A549 (cell line): ENCODE data around the gene HBA1. TPM values are rescaled to one million over a fixed set of nuclear protein-coding genes. Genes with fewer than 3 reads are reported as not detected.
A peak's percentile ranks its signal among the peaks of the same experiment; 100 is the strongest.

Experiments used
- ATAC-seq, 2 experiments: fragments of 200-7000 bp in 1 of 2; fragments of >200 bp in 1 of 2; cut with Nextera tagmentation in 1 of 2; cut with Tn5 transposase in 1 of 2; 3 replicates each; pipeline versions ENCODE4 v1.8.0 to v1.9.1; 2018 to 2020; ENCODE audit warnings: mild to moderate bottlenecking in 1 of 2, moderate library complexity in 1 of 2
- CTCF ChIA-PET: fragments of 300-600 bp; sonication (Branson Sonifier 250); formaldehyde crosslinking; extraction: SDS; loops from one replicate; lab custom pipeline; 2021; ENCODE audit warnings: antibody characterized with exemption, inconsistent platforms; lab: Yijun Ruan, JAX
- POLR2A ChIA-PET: fragments of 350-600 bp; formaldehyde crosslinking; extraction: SDS; loops from one replicate; lab custom pipeline; 2021; ENCODE audit warnings: antibody characterized with exemption, inconsistent platforms; lab: Yijun Ruan, JAX
- DNase-seq, 2 experiments: peaks; one replicate each; pipeline versions ENCODE4 v3.0.0 to v3.0.0-alpha.2; 2011 to 2016; ENCODE audit warnings: low read depth in 1 of 2, low spot score in 1 of 2
- FAIRE-seq: peaks from 2 replicates; lab custom pipeline; 2011; peaks lifted over from hg19 to GRCh38; lab: Jason Lieb, UNC
- H3K27ac ChIP-seq, 2 experiments: fragments of >200 bp; sonication (Bioruptor Twin); formaldehyde crosslinking; 3 replicates each; pipeline ENCODE4 v1.5.1; 2016 to 2017
- H3K4me1 ChIP-seq: fragments of >200 bp; sonication (Bioruptor Twin); formaldehyde crosslinking; 3 replicates; pipeline ENCODE4 v1.6.1; 2016
- H3K4me2 ChIP-seq: fragments of >200 bp; sonication (Bioruptor Twin); formaldehyde crosslinking; 3 replicates; pipeline ENCODE4 v1.6.1; 2016
- H3K4me3 ChIP-seq: fragments of >200 bp; sonication (Bioruptor Twin); formaldehyde crosslinking; 3 replicates; pipeline ENCODE4 v1.5.1; 2016
- H3K9me3 ChIP-seq: fragments of >200 bp; sonication (Bioruptor Twin); formaldehyde crosslinking; 3 replicates; pipeline ENCODE4 v1.6.1; 2016
- BHLHE40 ChIP-seq: IDR thresholded peaks from 2 replicates; pipeline ENCODE4 v1.6.1; 2012; ENCODE audit warnings: low read depth, low read length, inconsistent platforms
- CBX2 ChIP-seq: fragments of 200-600 bp; sonication (generic); IDR thresholded peaks from 2 replicates; pipeline ENCODE4 v1.6.1; 2016; ENCODE audit warnings: low read depth, mild to moderate bottlenecking, borderline replicate concordance
- CHD4 ChIP-seq: fragments of 200-600 bp; sonication (generic); IDR thresholded peaks from 2 replicates; pipeline ENCODE4 v1.6.1; 2016; ENCODE audit warnings: antibody characterized with exemption, mild to moderate bottlenecking, borderline replicate concordance
- EHF ChIP-seq: fragments of 250-450 bp; sonication (Bioruptor Pico); IDR thresholded peaks from 2 replicates; pipeline ENCODE4 v1.5.0; 2020; ENCODE audit warnings: mild to moderate bottlenecking
- ELK1 ChIP-seq: fragments of 150-350 bp; IDR thresholded peaks from 2 replicates; pipeline ENCODE4 v1.6.1; 2014; ENCODE audit warnings: low read depth, mild to moderate bottlenecking, low read length
- EP300 ChIP-seq, 2 experiments: fragments of >200 bp; sonication (Bioruptor Twin); formaldehyde crosslinking; IDR thresholded peaks; 2 replicates in 1 of 2; 3 replicates in 1 of 2; pipeline ENCODE4 v1.6.1; 2016 to 2017
- HDAC2 ChIP-seq: fragments of 200-600 bp; sonication (generic); IDR thresholded peaks from 2 replicates; pipeline ENCODE4 v1.6.1; 2016
- HES2 ChIP-seq: fragments of >200 bp; sonication (Bioruptor Twin); formaldehyde crosslinking; IDR thresholded peaks from 2 replicates; pipeline ENCODE4 v1.6.1; 2016
- HEYL ChIP-seq: fragments of 250-450 bp; sonication (Bioruptor Pico); IDR thresholded peaks from 2 replicates; pipeline ENCODE4 v1.8.0; 2021; ENCODE audit warnings: mild to moderate bottlenecking, moderate library complexity
- HOXA7 ChIP-seq: fragments of 250-450 bp; sonication (Bioruptor Pico); IDR thresholded peaks from 2 replicates; pipeline ENCODE4 v1.5.0; 2020; ENCODE audit warnings: mild to moderate bottlenecking, moderate library complexity
- HOXB5 ChIP-seq: fragments of 250-450 bp; sonication (Bioruptor Pico); IDR thresholded peaks from 2 replicates; pipeline ENCODE4 v1.5.0; 2020; ENCODE audit warnings: mild to moderate bottlenecking, moderate library complexity
- JUNB ChIP-seq: fragments of >200 bp; sonication (Bioruptor Twin); formaldehyde crosslinking; IDR thresholded peaks from 2 replicates; pipeline ENCODE4 v1.6.1; 2016
- MAX ChIP-seq: IDR thresholded peaks from 2 replicates; pipeline ENCODE4 v1.6.1; 2012
- NFE2L2 ChIP-seq: fragments of 150-350 bp; conservative IDR thresholded peaks from 2 replicates; pipeline ENCODE4 v1.6.1; 2014; ENCODE audit warnings: low read length
- RAD21 ChIP-seq, 2 experiments: fragments of >200 bp in 1 of 2; sonication (Bioruptor Twin) in 1 of 2; formaldehyde crosslinking in 1 of 2; IDR thresholded peaks in 1 of 2; conservative IDR thresholded peaks in 1 of 2; 2 replicates in 1 of 2; 3 replicates in 1 of 2; pipeline ENCODE4 v1.6.1; 2012 to 2018; ENCODE audit warnings: inconsistent platforms in 1 of 2
- RARB ChIP-seq: fragments of 250-450 bp; sonication (Bioruptor Pico); IDR thresholded peaks from 2 replicates; pipeline ENCODE4 v1.8.0; 2021; ENCODE audit warnings: mild to moderate bottlenecking, moderate library complexity
- RCOR1 ChIP-seq: fragments of 150-350 bp; IDR thresholded peaks from 2 replicates; pipeline ENCODE4 v1.6.1; 2014; ENCODE audit warnings: antibody characterized with exemption, low read length, low read depth
- REST ChIP-seq: fragments of 200-600 bp; sonication (generic); IDR thresholded peaks from 2 replicates; pipeline ENCODE4 v1.6.1; 2016; ENCODE audit warnings: antibody characterized with exemption, mild to moderate bottlenecking, moderate library complexity
- SMC3 ChIP-seq: fragments of >200 bp; sonication (Bioruptor Twin); formaldehyde crosslinking; IDR thresholded peaks from 3 replicates; pipeline ENCODE4 v1.6.1; 2018; ENCODE audit warnings: inconsistent platforms
- TFCP2L1 ChIP-seq: fragments of 250-450 bp; sonication (Bioruptor Pico); IDR thresholded peaks from 2 replicates; pipeline ENCODE4 v1.5.0; 2021; ENCODE audit warnings: mild to moderate bottlenecking
- TP53 ChIP-seq: fragments of 250-450 bp; sonication (Bioruptor Pico); IDR thresholded peaks from 2 replicates; pipeline ENCODE4 v1.5.0; 2021; ENCODE audit warnings: mild to moderate bottlenecking, moderate library complexity
- ZSCAN20 ChIP-seq: fragments of 250-450 bp; sonication (Bioruptor Pico); IDR thresholded peaks from 2 replicates; pipeline ENCODE4 v1.8.0; 2022; ENCODE audit warnings: mild to moderate bottlenecking, moderate library complexity
- WGBS: methylation state at CpG from one replicate; pipeline ENCODE4 v1.1.6; 2017; ENCODE audit errors: missing lambda C conversion rate; 5-methylcytosine and 5-hydroxymethylcytosine counted together
- polyA plus RNA-seq, 4 experiments: library from polyadenylated mRNA; depleted of rRNA in 3 of 4; stranded (reverse); fragments of >200 nt; fragmentation: RNase III in 1 of 4; extraction: RNeasy Plus Mini Kit Qiagen cat#74134 plus additional on column Dnase treatment in 1 of 4; gene quantifications; 2 replicates in 3 of 4; 3 replicates in 1 of 4; pipeline ENCODE4 v1.2.3, GENCODE V29; 2011 to 2017

HBA1 gene
- polyA plus RNA-seq, 2 of the 4 experiments (the other 2 are of a cell fraction): 0.58 TPM; not detected in 1

- H3K27ac ChIP-seq: no peak overlapping the region
- TF ChIP-seq TFCP2L1 (no peak), TP53 (CRISPR knock-in tag) (no peak), REST (no peak)
- TF ChIP-seq, all 56 proteins: peak for 0
- ATAC-seq (peak in 1 of 2 experiments; percentile 9; a peak in 1 of 6 replicates), FAIRE-seq (no peak), DNase-seq (no peak)
- H3K9me3 ChIP-seq: no peaks in the 10 kb centered on the region
- WGBS: 82% methylated on average over 7 of the region's 7 CpGs
- H3K4me2 ChIP-seq: no peak overlapping the region
- POLR2A ChIA-PET: interaction anchor here (0.7 kb wide), 1 partner anchor 50 kb away, joined by 7 read pairs; no protein-coding TSS in a partner anchor
- CTCF ChIA-PET: interaction anchor here (0.6 to 5.8 kb wide), 9 partner anchors 9 to 226 kb away, joined by 3 to 104 read pairs (median 37); partner anchors contain the start of gene HBM
- peaks cover 9% of the 10 kb centered on the region; the same call in 1 of the 3 replicates for H3K4me1 ChIP-seq
- no peak overlapping the region for H3K4me3 ChIP-seq
These were observed 6.5 kb downstream of the HBA1 start for GRCh38 chr16:183005-183404.

DNA sequence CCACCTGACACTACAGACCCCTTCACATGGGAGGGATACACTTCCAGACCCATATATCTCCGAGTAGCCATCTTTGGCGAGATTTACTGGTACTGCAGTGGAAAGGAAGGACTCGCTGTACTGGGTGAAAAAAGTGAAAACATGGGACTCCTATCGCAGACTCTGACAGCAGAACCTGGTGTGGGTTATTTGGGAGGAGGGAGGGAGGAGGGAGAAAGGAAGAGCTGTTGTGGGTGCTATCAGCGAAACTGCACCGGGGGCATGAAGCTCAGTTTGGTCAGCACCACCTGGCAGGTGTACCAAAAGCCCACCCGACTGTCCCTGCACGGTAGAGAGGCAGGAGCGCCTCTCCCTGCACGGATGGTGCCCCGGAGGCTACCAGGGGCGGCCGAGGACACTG, 8.7 kb downstream of the HBA1 start:
- Histone ChIP-seq H3K4me1 (peaks cover 9% of the 10 kb centered on the region; the same call in 1 of the 3 replicates), H3K9me3 (no peaks in the 10 kb centered on the region), H3K27ac (no peak overlapping the region), H3K4me3 (no peak overlapping the region), H3K4me2 (no peak overlapping the region)
- ChIA-PET CTCF (interaction anchor here (0.8 kb wide), 1 partner anchor 9 kb away, joined by 3 read pairs; no protein-coding TSS in a partner anchor), POLR2A (interaction anchor here (0.6 kb wide), 1 partner anchor 15 kb away, joined by 8 read pairs; no protein-coding TSS in a partner anchor)
- ATAC-seq: no peak
- TF ChIP-seq CHD4 (no peak), HDAC2 (no peak), HOXB5 (CRISPR knock-in tag) (no peak), EP300 (IDR thresholded peaks at IDR 0.05) (no peak), RCOR1 (no peak), NFE2L2 (no peak), EHF (no peak), BHLHE40 (no peak), MAX (no peak), TFCP2L1 (no peak), ZSCAN20 (no peak), SMC3 (no peak), JUNB (no peak), RARB (CRISPR knock-in tag) (no peak), CBX2 (no peak), HOXA7 (no peak), HES2 (no peak), ELK1 (no peak), HEYL (CRISPR knock-in tag) (no peak), RAD21 (conservative IDR thresholded peaks at IDR 0.05 in 1 of 2, IDR thresholded peaks at IDR 0.05 in 1 of 2) (no peak)
- 88% methylated on average over 13 of the region's 13 CpGs for WGBS
- DNase-seq: no peak
- FAIRE-seq: no peak
